SKM-1 (cell line): ENCODE results near the gene LGALSL.

Source experiments
- DNase-seq: peaks from one replicate; lab custom pipeline; 2025; ENCODE audit not compliant: unreplicated experiment; lab: John Stamatoyannopoulos, UW

The LGALSL gene

DNA sequence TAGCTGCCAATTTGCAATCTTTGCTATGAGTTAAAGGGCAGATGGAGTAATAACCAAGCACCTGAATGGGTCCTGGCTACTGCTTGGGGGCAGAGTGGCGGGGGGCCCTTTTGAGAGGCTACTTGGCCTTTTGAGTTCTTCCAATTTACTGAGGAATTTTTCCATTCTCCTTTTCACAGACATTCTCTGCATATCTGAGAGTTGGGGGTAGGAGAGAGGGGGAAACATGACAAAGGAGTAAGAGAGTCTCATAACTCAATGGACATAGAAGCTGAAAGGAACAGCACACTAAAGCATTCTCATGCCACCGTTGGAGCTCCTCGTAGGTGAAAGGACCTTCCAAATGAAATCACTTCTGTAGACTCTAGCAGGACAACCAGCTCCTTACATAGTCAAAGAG is 16.1 kb downstream of the LGALSL start:
- no peak for DNase-seq

DNA sequence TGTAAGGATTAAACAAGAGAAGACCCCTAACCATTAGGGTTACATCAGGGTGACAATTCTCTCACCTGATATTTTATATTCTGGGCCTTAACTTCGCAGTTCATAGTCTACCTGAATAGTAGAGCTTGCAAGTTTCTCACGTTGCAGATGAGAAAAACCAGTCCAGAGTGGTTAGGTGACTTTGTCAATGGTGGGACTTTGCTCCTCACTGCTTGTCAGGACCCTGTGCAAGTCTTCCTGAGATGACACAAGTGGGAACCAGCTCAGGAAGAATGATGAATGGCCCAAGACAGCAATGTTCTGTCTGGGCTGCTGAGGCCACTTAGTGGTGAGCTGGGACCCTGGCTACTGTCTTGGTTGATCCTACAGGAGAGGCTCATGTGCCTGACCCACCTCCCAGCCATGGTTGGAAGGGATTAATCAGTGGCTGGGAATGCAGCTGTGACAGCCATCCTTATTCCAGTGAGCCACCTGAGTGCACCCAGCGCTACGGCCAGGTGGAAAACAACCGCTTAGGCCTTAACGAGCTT is 16.9 kb downstream of the LGALSL start:
- DNase-seq: no peak

DNA sequence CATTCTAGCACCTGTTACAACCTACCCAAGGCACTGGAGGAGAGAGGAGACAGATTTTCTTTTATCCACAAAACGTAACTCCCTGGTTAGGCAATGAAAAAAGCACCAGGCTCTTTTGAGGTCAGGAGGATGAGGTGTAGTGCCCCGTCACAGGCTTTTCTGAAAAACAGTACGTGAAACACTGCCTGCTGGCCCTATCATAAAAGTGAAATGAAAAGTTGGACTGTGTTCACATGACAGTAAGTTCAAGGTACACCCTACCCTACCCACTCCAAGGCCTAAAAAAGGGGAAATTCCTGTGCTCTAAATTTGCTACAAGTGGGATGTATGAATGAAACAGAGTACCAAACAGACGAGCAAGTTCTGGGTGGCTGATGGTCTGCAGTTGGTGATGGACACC is 17.6 kb downstream of the LGALSL start:
- DNase-seq: no peak

DNA sequence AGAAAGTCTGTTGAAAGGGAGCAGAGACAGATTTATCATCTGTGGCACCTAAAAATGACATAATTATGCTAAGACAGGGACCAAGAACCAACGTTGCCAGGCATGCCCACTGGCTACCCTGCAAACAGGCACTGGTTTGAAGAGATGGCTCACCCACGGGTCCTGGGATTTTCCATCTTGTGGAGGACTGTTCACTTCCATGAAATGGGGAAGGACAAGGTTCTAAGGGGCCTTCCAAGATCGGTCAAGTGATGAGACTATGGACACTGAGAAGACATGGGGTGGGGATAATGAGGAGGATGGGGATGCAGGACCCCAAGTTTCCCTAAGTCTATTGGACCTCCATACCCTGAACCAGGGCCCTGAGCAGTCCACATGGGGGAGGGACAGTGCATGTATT is 18.9 kb downstream of the LGALSL start:
- no peak for DNase-seq

DNA sequence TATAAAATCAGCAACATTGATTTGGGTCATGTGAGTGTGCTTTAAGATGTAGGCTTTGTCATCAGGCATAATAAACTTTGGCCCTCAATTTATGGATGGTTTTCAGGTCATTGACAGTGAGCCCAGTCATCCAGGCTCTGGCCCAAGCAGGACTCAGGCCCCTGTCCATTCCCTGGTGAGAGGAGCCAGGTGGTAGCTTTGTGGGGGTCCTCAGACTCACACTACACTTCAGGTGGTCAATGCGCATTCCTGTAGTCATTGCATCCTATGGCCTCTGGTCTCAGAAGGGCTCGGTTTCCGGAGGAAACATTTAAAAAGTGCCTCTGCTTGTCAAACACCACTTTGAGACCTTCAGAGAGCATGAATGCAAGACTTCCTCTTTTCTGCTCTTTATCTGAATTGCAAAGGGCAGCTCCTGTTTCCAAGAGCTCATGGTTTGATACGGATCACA is 20.2 kb downstream of the LGALSL start:
- peak; percentile 84 for DNase-seq

DNA sequence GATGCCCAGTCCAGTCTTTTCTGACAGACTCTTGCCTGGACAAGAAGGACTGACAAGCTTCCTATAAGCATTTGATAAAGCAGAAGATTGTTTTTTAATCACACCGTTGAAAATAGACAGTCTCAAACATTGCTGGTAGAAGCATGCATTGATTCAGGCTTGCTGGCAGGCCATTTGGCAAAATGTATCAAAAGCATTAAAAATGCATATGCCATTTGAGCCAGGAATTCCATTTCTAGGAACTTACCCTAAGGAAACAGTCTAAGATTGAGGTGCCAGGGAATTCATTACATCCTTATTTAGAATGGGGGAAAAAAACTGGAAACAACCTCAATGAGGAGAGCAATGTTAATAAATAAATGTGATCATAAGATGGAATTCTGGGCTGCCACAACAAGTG is 20.7 kb downstream of the LGALSL start:
- DNase-seq: no peak

DNA sequence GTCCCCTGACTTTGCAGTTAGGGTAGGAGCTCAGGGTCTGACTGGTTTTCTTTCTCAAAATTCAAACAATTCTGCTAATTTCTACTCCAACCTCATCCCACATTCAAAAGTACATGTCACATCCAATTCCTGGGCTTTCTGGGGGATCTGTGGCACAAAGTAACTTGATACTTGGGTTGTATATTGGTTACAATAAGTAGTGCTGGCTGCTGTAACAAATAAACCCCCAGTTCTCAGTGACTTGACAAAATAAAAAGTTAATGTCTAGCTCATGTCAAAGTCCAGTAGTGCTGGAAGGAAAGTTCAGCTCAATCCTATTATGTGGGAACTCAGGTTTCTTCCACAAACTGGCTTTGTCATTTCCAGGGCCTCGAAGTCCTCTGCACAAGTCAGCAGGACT is 23.1 kb downstream of the LGALSL start:
- no peak for DNase-seq

DNA sequence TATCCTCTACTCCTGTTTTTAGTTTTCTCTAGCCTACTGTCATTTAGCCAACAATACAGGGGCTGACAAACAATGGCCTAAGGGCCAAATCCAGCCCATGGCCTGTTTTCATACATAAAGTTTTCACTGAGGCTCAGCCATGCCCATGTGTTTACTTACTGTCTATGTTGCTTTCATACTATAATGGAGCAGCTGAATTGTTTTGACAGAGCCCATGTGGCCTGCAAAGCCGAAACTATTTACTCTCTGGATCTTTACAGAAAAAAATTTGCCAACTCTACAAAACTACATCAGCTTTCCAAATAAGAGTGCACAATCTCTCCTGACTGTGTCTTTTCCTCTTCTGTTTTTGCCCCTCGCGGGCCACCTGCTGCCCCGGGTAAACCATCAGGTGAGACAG is 24.0 kb downstream of the LGALSL start:
- DNase-seq: no peak

DNA sequence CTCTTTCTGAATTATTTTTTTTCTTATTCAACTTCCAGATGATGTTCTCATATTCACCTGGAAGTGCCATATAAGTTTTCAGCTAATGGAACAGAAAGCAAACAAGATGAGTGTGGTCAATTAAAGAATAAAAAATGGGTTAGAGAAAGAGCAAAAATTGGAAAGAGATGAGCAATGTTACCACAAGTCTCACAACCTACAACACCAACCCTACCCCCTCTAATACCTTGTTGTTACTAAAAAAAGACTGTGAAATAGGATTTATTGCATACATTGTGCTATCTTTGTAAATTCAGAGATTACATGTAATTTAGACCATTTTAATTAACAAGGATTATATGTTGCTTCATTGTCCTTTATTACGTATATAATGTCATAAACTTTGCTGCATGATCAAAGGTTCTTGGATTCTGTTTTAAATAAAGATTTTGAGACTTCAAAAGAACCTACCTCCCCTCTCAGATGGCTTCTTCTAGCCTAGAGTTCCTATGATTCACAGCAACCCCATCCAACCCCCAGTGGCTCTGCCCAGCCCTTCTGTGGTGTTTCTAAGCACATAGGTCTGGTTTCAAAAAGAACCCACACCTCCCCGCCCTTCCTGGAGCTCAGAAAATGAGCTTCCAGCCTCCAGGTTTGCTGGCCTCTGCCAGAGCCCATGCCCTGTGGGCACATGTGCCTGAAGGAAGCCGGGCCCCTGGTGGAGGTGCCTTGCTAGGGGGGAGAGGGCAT is 24.7 kb downstream of the LGALSL start:
- DNase-seq: no peak

DNA sequence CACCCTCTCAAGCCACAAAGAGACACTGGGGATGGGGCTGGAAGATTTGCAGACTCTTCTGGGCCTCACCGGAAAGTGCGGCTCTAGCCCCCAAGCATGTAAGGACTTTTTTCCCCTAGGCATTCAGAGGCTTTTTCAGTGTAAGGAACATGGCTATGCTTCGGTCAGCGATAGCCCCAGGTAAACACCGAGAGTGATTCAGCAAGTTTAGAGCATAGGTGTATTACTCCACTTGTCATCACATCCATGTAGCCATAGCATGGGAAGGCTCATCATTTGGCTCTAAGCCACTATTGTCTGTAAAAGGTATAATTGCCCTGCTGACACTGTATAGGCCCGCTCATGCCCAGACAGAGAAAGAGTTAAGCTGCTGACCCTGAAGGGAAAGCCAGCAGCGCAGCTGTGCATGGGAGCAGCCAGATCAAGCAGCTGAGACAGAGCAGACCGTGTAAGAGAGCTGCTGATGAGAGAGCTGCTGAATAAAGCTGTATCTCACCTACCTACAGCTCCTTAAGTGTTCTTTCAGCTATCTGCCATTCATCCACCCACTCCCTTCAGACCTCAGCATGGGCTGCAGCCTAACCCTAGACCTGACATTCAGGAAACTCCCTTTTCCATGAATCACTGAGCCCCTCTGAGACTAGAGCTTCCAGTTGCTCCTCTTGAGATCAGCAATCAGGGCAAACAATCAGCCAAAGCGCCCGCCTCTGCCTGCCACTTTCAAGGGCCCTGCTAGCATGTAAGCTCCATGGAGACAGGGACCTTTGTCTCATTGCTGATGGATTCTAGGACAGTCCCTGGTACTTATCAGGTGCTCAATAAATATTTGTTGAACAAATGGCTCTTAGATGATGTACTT is 25.5 kb downstream of the LGALSL start:
- no peak for DNase-seq

DNA sequence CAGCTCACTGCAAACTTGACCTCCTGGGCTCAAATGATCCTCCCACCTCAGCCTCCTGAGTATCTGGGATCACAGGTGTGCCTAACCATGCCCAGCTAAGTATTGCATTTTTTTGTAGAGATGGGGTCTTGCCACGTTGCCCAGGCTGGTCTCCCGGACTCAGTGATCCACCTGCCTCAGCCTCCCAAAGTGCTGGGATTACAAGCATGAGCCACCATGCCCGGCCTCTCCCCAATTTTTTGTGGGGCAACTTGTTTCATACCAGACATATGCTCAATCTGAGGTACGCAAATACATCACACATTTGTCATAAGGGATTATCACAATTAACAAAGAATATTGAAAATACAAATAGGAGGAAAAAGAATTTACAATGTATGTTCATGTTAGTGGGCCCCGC is 27.7 kb downstream of the LGALSL start:
- no peak for DNase-seq

DNA sequence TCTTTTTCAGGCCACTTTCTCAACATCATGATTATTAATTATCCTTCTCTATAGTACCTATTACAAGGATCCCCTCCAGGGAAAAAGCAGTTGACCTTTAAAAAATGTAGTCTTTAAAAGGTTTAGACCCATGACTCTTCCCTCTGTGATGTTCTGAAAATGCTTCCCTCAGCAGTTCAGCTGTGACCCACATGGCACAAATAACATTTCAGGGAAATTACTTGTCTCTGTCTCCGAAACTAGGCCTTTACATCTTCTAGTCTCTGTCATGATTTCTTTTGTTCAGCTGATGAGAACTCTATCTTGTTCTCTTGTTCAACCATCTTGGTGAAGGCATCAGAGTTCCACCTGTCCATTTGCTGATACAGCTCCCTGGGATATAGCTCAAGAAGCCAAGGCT is 28.3 kb downstream of the LGALSL start:
- DNase-seq: no peak

DNA sequence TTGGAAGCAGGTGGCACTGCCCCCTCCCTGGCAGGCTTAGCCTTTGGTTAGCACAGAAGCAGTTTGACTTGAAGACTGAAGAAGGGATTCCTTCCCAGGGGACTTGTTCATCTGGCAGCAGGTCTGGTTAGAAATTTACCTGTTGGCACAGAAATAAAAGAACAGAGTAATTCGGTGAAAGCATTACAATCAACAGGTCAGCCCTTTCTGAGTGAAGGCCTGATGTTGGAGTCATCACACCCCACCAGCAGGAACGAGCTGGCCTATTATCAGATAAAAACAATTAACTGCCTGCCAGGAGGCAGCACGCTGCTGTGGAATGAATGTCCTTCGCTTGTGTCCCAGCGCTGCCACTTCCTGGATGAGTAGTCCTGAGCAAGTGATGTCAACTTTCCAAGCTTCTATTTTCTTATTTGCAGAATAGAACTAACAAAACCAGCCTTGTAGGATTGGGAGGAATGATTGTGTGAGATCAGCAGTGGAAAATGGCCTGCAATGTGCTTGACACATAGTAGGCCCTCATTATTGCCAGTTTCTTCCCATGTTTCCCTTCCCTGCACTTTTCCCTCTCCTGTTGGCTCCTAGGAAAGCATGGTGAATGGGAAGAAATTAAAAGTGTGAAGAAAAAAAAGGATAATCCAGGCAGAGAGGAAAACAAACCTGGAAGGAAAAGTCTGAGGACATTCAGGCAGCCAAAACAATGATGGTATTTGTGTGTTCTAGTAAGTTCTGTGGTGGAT is 29.0 kb downstream of the LGALSL start:
- DNase-seq: no peak

DNA sequence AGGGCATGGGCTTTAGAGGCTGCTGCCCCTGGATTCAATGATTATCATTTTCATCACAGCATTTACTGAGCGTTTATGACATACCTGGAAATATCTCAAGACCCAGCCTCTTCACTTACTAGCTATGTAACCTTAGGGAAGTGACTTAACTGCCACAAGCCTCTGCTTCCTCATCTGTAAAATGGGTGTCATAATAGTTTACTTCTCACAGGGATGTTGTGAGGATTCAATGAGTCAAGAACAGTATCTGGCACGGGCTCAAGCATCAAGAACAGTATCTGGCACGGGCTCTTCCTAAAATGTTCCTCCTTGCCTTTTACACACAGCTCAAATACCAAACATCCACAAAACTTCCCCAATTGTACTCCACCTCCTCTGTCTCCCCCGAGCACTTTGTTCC is 31.4 kb downstream of the LGALSL start:
- DNase-seq: no peak

DNA sequence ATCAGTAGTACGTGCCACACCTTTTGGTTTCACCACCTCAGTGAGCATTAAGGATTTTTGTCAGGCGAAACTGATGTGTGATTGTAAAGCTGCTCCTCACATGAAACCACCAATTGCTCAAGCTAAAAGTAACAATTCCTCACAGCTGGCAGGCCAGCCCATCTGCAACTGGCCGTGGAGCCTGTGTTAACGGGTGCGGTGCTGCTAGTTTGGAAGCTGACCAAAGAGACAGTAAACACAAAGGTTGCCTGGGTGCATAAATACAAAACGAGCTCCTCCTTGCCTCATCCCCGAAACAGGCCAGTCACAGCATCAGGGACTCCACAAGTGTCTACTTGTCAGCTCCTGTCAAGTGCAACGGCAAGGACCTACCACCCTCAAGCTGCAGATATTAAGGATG is 32.0 kb downstream of the LGALSL start:
- DNase-seq: no peak

DNA sequence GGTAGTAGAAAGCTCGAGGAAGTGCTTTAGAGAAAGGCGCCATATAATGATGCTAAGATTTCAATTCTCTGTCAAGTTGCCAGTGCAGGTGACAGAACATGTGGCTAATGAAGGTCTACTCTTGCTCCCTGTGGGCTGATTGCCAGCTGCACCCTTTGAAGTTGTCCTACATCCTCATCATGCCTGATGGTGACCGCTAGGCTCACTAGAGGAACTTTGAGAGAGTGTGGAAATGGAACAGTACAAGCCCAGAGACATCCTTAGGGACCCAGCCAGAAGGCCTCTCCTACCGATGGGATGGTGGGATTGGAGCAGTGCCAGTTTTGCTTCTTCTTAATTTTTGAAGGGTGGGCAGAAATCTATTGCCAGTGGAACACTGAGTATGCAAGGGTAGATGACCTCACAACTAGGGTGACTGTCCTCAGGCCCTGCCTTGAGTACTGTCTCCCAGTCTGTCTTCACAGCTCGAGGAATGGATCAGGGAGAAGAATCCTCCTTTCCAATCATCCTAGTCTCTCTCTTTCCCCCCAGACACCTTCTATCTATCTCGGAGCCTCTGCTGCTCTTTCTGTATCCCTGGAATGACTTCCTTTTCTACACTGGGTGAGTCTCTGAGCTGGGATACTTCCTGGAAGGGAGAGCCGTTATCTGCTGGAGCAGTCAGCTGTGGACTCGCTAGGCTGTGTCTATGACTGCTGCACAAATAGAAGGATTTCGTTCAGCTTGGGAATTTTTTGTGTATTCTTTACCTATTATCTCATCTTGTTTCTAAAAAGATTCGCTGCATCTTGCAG is 33.5 kb downstream of the LGALSL start:
- DNase-seq: no peak

DNA sequence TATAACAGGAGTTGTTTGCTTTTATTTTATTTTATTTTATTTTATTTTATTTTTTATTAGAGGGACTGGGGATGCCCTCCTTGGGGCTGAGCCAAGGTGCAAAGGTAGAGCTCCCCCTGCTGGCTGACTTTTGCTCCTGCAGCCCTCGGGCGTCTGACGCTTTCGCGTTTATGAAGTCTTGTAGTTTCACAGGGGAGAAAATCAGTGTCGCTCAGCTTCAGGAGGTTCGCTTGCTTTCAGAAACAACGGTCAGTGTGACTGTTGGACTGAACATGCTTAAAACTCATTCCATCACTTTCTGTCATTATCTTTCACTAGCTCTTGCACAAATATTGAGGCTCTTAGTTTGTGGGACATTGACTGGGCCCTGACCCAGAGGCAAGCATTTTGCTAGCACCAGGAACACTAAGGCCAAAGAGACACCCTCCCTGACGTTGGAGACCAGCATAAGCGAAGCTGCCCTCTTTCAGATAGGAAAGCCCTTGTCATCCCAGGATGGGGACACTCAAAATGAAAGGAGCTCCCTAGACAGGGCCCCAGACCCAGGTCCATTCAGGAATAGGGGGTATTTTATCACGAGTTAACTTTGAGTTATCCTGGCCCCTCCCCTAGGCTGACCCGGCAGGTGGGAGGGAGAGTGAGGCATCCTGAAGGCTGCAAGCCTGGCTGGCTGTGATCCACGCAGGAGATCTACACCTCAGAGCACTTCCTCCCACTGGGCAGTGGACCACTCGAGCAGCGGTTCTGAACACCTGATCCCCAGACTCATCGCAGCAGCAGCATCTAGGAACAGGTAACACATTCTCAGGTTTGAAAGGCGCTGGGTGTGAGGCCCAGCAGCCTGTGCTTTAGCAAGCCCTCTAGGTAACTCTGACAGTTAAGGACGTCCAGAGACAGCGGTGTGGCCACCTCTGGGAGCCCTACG is 34.4 kb downstream of the LGALSL start:
- DNase-seq: peak; percentile 20

DNA sequence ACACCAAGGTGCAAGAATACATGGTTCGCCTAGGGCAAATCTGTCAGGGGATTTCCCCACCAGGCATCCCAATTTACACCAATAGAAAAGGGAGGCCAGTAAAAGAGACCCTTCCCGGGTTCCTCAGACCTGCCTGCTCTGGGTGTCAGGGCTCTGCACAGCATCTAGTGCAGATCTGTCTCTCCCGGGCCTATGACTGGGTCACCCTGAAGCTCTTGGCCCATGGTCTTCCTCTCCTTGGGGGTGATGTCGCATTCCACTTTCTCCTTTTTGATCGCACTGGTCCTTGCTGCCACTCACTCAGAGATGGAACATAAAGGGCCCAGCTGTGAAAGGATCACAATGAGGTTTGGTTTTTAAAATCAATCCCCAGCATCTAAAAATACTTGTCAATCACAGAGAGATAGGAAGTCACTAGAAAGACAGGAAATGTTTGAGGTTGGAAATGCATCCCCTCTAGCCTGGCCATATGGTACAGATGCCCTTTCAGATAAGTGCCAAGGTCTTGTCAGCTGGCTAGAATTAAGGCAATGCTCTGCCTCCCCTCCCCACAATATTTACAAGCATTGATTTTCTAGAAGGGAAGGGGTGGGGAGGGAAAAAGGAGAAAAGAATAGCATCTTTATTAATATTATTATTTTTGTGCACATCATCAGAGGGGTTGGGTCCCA is 35.3 kb downstream of the LGALSL start:
- no peak for DNase-seq

DNA sequence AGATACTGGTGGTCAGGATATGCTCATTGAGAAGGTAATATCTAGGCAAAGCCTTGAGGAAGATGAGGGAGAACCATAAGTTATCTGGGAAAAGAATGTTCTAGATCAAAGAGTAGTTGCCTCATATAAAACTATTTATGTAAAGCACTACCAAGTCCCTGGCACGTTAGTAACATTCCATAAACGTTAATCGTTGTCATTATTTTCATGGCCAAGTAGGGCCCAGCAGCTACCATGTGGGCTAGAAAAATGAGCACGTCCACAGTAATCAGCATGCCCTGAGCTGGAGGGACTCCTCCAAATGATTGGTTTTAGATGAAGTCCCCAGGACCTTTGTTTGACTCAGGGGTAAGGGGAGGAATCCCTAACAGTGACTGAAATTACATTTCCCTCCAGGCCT is 37.5 kb downstream of the LGALSL start:
- DNase-seq: no peak
